GM12875 (cell line): Measurements from ENCODE around the gene ZC3HAV1L.

ENCODE experiments used
- H3K4me3 ChIP-seq: one replicate; pipeline ENCODE4 v1.5.1; 2011; ENCODE audit warnings: low read depth, low read length, control low read depth
- TF ChIP-seq, protein P1 (sequence below): IDR thresholded peaks from 2 replicates; pipeline ENCODE4 v1.5.1; 2011; ENCODE audit warnings: low read depth, mild to moderate bottlenecking, control low read depth, inconsistent platforms, low read length, moderate library complexity, borderline replicate concordance; ENCODE audit not compliant: insufficient read depth

Gene ZC3HAV1L

DNA sequence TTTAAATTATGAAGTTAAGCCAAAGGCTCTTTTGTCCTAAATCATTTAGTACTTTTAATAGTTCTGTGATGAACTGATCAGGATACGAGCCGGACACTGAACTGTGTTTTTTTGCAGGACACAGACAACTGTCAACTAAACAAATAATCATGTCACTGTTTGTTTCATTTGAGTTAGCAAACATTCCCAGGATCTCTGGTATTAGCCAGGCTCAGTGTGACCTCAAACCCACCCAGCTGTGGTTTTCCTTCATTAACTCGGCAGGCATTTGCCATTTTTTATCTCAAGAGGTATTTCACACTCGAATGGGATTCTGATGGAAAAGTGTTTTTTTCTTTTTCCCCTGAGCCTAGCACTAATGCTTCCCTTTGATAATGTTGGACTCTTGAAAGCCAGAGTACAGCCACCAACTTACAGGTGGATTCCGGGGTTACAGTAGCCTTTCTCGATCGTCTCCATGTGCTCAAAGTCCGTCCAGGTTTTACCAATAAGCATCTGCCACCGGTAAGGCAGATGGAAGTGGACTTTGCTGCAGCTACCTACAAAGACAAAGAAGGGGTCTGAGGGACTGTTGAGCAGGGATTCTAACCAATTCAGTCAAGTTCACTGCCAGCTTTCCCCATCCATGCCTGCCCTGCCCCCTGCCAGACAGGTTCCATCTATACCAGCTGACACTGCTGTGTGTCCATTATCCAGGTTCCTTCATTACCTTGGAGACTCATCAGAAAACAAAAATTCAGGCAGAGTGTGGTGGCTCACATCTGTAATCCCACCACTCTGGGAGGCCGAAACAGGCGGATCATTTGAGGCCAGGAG lies 40.2 kb upstream of the ZC3HAV1L start:
- TF ChIP-seq, protein P1, sequence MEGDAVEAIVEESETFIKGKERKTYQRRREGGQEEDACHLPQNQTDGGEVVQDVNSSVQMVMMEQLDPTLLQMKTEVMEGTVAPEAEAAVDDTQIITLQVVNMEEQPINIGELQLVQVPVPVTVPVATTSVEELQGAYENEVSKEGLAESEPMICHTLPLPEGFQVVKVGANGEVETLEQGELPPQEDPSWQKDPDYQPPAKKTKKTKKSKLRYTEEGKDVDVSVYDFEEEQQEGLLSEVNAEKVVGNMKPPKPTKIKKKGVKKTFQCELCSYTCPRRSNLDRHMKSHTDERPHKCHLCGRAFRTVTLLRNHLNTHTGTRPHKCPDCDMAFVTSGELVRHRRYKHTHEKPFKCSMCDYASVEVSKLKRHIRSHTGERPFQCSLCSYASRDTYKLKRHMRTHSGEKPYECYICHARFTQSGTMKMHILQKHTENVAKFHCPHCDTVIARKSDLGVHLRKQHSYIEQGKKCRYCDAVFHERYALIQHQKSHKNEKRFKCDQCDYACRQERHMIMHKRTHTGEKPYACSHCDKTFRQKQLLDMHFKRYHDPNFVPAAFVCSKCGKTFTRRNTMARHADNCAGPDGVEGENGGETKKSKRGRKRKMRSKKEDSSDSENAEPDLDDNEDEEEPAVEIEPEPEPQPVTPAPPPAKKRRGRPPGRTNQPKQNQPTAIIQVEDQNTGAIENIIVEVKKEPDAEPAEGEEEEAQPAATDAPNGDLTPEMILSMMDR: no peak
- H3K4me3 ChIP-seq: no peak overlapping the region

- TF ChIP-seq, protein P1: peak; percentile 63; the same call in 1 of the 2 replicates
- no peak overlapping the region for H3K4me3 ChIP-seq
Observed at GRCh38 chr7:139075031-139075652, 39.3 kb upstream of the ZC3HAV1L start.

DNA sequence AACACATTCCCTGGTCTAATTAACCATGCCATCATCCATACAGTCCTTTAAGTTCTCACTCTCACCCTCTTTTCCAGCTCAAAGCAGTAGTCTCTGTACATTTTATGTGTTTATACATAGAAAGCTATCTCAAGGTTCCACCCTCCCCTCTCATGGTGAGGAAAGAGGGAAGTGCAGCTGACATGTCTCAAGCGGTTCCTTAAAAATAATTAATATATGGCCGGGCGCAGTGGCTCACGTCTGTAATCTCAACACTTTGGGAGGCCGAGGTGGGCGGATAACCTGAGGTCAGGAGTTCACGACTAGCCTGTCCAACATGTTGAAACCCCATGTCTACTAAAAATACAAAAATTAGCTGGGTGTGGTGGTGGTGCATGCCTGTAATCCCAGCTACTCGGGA lies 37.0 kb upstream of the ZC3HAV1L start:
- TF ChIP-seq, protein P1: no peak
- no peak overlapping the region for H3K4me3 ChIP-seq

DNA sequence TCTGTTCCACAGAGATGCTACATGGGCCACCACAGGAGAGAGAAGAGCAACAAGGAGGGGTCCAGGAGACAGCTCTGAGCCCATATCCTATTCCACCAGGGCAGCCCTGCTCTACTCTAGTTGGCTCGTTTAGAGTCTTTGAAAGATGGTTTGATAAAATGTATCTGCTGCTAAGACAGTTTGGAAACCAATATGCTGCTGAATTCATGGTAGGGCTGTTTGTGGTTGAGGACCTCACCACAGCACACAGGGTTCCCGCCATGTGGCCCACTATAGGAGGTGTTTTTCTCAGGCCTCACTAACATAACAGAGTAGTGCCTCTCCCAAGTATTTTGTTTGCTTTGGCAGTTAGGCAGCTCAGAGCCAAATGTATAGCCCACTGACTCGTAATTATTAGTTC lies 35.8 kb upstream of the ZC3HAV1L start:
- TF ChIP-seq, protein P1: no peak
- no peak overlapping the region for H3K4me3 ChIP-seq

GRCh38 chr7:139068544-139069399 lies 32.9 kb upstream of the ZC3HAV1L start:
- TF ChIP-seq, protein P1: no peak
- H3K4me3 ChIP-seq: no peak overlapping the region

DNA sequence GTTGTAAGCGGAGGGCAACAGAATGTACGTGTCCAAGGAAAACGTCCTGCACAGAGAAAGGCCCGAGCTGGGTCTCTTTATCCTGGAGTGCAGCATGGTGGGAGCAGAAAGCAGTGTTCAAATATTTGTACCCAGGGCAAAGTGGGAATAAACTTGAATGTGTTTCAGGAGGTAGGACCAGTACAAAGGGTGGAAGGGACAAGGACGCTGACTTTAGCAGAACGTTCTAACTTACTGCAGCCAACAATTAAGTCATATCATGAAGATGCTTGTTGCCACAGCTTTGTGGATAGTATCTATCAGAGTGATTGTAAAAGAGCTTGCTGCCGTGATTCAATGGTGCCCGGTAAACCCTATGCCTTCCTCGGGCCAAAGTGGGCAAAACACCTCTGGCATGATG lies 30.5 kb upstream of the ZC3HAV1L start:
- no peak overlapping the region for H3K4me3 ChIP-seq
- TF ChIP-seq, protein P1: no peak
